Loucy (cell line): ENCODE data around the gene PRKACB.

Experiments used
- CTCF ChIP-seq: fragments of 200-600 bp; sonication (generic); conservative IDR thresholded peaks from 2 replicates; pipeline ENCODE4 v1.5.1; 2014; ENCODE audit warnings: mild to moderate bottlenecking, antibody characterized with exemption, low read length
- EZH2phosphoT487 ChIP-seq: fragments of 200-600 bp; IDR thresholded peaks from 2 replicates; pipeline ENCODE4 v1.6.1; 2018; ENCODE audit warnings: antibody characterized with exemption, mild to moderate bottlenecking, moderate library complexity, borderline replicate concordance

DNA sequence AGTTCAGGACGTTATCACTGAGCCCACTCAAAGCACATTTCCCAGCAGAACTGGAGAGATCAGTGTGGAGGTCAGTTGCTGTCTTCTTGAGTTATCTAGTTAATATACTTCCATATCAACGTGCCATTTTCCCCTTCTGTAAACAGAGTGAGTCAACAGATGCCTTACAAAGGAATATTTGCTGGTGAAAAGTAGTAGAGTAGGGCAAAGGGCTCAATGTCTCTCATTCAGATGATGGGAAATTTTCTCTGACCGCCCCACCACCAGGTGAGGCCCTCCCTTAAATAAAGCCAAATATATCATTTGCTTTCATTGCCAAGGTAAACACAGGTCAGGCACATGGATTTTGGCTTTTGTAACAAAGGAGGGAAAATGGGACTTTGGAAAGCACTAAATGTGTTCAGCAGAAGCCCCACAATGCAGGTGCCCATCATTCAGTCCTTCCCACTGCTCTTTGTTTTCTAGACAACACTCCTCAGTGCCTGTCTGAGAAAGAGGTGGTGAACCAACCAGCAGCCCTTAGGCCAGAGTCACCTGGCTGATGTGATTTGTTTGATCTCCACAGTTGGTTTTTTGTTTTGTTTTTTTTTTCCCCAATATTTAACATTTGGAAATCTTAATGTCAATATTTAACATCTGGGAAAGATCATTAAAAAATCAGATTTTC lies 116.9 kb downstream of the PRKACB start:
- TF ChIP-seq CTCF (no peak), EZH2phosphoT487 (no peak)
